D341Med (cell line): ENCODE data around the gene MMP3.
"Not testable (repeated sequence)": the region's sequence is repeated elsewhere in the genome, so short reads cannot be mapped to it uniquely, and the experiment has no call there.

Experiments used
- DNase-seq: peaks from one replicate; pipeline ENCODE4 v3.0.0; 2012; ENCODE audit warnings: low spot score

Gene MMP3

DNA sequence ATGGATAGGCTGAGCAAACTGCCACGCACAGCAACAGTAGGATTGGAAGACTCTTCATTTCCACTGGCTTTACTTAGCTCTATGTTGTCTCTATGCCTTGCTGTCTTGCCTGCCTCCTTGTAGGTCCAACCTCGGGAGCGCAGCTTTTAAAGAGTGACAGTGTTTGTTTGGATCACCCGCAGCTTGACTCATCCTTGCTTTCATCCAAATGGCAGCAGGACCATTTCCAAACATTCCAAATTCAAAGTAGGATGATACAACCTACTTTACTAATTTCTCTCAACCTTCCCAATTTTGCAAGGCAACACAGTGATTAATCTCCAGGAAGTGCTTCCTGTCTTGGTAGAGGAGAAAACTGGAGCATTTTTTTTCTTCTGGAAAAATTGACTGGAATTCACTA, at the start of gene MMP3:
Gene MMP3, minus strand, starts transcription at position 121 of the 400 bp plus-strand sequence. Its CDS starts 63 bp downstream, at position 58.
- no peak for DNase-seq

DNA sequence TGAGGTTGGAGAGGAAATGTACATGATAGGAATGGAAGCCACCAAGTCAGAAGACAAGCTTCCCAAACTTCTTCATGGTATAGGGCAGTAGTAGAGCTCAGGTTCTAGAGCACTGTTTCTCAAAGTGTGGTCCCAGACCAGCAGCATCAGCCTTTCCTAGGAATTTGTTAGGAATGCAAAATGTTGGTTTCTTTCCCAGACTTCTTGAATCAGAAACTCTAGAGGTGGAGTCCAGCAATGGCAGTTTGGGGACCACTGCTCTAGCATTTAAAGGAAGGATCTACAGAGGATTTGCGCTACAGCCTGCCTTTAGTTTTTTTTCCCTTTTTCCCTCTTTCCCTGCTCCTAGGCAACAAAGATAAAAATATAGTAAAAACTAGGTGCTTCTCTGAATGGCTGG, 48.3 kb upstream of the MMP3 start:
- no peak for DNase-seq

DNA sequence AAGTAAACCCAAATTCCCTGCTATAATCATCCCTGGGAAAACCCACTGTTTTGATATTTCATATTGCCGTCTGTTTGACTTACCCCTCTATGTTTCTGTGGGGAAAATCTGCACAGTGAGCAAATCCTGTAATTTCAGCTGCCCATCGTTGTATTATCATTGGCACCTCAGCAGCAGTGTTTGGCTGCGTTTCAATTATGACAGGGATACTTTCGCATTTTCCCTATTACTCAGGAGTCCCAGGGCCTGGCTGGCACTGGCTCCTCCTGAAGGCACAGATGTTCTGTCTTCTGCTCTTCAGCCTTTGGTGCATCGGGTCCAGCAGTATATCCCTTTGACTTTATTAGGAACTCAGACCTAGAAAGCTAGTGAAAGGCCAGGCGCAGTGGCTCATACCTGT, 43.6 kb upstream of the MMP3 start:
- no peak for DNase-seq

DNA sequence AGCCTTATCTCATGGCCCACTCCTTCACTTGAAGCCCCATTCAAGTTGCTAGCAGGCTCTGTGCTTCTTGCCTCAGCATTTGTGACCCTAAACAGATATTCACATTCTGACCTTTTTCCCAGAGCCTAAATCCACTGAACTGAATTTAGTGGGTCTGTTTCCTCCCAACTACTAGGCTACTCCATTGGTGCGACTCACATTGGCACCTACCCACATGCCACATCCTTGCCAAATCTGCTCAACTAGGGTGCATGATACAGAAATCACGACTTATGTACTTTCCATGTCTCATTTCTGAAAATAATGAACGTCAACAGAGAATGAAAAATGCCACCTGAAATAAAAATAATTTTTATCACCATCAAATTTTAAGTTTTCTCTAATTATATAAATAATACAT, 39.7 kb upstream of the MMP3 start:
- DNase-seq: no peak

DNA sequence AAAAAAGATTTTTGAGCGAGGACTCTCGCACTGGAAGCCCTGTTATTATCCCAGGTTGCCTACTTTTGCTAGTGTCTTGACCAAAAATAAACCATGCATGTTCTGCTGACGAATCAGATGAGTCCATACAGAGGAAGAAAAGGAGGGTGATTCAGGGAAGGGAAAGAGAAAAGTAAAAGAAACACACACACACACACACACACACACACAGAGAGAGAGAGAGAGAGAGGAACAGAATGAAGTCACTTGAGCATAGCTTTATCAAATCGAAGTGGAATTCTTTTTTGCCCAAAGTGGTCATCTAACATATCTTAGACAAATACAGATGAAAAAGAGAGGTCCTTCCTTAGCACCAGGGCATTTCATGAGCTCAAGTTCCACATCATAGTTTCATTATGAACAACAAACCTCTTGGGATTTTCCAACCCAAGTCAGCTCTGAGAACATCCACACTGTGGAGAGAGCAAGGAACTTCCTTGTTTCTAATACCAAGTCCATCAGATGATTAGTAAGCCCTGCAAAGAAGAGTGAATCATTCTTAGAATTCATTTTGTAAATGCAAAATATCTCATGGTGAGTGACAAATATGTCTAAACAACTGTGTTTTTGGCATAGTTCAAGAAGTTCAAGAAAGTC, 39.1 kb upstream of the MMP3 start:
- DNase-seq: no peak

DNA sequence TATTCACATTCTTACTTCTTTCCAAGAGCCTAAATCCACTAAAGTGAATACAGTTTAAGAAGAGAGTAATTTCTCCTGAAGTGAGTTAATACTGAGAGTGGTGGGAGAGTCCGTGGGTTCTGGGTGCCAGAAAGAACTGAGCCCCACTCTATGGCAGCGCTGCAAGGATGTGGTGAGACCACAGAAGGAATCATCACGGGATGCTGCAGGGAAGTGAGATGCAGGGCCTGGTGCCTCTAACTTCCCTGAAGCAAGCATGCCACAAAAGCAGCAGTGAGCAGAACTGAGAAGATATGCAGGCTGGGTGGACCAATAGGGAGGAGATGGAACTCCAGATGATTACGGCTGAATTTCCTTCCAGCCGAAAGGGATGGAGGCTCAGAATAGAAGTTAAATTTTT, 36.4 kb upstream of the MMP3 start:
- no peak for DNase-seq

DNA sequence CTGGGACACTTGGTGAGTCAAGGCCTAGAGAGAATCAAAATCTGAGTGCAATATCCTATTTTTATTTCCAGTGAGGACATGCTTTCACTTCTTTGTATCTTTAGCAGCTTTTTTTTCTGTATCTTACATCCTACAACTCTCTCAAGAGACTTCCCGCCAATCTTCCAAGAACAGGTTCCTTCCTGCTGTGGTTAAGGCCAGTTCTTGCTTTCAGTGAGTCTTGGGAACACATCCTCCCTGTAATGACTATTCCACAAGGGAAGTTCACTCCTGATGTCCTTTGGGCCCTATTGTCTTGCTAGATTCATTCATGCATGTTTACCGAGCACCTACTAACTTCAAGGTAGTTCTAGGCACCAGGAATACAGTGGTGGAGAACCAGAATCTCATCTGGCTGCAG, 35.2 kb upstream of the MMP3 start:
- no peak for DNase-seq

DNA sequence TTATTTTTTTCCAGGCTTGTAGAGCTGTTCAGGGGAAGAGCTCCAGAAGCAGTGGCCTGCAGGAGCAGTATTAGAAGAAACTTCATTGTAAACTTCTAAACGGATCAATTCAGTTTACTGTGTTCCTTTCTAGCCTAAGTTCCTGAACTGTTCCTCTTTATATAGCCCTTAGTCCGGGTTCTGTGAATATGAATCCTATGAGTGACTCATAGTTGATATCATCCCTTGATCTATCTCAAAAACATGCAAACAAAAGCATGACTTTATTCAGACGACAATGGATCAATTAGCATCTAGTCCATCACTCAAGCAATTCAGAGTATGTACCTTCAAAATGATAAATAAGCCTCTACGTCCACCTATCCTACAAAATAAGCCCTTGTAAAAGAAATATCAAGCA, 31.4 kb upstream of the MMP3 start, which contains the start of gene MMP12:
Gene MMP12, minus strand, starts transcription at position 131 of the 400 bp plus-strand sequence. Its CDS starts 45 bp downstream, at position 86.
- DNase-seq: no peak

DNA sequence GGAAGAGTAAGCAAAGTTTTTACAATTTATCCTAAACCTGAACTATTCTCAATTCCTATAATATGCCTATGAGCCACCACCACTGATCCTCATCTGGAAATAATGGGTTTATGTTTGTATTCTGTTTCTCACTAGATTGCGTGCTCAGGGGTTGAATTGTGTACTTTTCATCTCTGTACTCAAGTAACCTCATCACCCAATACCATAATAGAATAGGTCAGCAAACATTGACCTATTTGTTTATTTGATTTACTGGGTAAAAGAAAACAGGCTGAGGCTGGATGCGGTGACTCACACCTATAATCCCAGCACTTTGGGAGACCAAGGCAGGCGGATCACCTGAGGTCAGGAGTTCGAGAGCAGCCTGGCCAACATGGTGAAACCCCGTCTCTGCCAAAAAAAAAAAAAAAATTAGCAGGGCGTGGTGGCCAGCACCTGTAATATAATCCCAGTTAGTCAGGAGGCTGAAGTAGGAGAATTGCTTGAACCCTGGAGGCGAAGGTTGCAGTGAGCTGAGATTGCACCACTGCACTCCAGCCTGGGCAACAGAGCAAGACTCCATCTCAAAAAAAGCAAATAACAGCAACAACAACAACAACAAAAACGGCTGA, 26.1 kb upstream of the MMP3 start:
- not testable (repeated sequence) for DNase-seq

DNA sequence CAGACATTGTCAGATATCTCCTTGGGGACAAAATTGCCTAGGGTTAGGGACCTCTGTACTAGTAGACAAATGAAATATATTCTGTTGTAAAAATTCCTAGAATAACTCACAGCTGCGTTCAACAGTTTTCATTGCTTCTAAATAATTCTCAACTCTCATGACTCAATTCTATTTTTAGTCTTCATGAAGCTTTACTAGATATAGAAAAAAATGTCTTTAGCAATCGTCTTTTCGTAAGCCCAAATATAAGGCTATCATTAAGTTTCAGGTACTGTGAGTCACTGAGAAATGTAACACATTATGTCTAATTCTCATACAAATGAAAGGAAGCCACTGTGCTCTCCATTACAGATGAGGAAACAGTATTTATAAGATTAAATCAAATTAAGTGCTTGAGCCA, 24.9 kb upstream of the MMP3 start:
- no peak for DNase-seq

DNA sequence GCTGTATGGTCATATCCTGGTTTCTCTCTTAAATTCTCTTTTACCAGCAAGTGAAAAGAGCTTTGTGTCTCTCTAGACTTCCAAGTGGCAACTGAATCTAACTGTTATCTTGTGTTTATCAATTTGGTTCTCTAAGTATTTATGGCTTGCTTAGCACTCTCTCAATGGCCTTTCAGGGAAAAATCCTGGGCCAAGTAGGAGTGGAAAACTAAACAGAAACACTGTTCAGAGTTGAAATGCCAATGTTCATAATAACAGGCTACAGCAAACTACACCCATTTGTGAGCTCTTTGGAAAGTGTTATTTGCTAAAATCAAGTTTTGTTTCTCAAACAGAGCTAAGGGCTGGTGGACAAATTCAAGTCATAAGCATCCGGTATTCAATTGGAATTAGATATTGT, 21.3 kb upstream of the MMP3 start:
- DNase-seq: no peak

DNA sequence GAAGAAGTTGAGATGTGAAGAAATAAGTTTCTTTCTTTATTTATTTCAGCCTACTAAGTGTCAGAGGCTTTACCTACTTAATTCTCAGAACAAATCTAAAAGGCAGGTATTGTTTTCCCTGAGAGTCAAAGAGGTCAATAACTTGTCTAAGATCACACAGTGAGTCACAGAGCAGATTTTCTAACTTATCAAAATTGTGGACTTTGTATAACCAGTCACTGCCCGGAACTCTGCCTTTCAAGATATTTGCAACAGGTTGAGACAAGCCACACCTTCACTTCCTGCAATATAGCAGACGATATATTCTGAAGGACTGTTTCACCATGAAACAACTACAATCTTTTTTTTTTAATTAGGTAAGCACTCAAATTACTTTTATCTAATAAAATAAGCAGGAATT, 10.5 kb upstream of the MMP3 start:
- no peak for DNase-seq

DNA sequence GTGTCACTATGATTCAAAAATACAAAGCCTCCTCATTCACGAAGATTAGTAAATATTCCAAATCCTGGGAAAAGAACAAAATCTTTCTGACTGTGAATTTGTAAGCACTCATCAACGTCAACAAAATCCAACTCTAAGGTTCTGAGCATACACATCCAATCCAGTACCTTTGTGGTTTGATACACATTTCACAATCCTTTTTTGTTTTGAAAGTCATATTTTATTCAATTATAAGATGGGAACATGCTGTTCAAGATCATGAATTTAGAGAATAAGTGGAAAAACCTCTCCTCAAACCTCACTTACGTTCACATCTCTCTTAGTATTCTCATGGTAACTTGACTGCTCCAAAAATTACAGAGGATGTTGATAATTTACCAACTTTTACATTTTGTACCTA, 9.6 kb upstream of the MMP3 start:
- no peak for DNase-seq

DNA sequence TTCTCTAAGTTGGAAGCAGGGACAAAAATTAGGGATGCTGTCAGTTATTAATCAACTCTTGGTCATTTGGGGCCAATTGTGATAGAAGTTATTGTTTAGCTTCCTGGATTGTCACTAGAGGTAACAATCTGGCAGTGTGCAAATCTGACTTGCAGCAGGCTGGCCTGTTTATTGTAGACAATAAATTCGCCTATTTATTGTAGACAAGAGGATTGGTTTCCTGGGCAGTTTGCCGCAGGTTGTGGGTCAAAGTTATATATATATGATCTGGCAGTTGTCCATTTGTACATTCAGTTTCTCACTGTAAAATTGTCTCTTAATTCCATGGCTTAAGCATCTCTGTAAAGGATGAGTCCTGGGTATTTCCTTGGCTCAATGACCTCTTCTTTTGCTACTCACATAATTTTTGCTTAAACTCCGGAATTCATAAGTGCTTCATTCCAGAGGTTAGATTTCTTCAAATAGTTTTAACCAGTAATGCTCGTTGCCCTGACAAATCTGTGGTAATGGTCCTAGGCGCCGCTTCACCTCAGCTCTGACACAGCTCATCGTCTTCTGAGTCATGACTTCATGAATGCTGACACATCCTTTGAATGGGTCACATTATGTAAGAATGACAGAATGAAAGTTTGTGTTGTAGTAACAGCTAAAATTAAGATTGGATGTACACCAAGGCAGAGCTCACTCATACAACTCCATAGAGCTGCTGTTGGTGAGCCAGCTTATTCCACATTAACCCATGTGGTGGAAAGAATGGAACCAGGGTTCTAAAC, 7.8 kb upstream of the MMP3 start:
- DNase-seq: no peak

DNA sequence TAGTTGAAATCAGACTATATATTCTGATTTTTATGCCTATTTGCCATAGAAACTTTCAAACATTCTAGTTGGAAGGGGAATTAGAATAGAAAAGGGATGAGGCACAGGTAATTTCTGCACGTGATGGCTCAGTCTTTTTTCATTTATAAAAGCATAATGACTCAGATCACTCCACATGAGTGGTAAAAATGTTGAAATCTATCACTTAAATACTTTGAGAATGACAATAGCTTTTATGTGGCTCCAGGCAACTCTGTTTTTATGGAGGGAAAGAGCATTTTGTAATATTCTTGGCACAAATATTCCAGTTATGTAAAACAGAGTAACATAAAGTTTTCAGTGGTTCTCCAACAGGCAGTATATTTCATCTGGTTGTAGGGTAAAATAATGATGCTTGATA, 5.9 kb upstream of the MMP3 start:
- DNase-seq: no peak

DNA sequence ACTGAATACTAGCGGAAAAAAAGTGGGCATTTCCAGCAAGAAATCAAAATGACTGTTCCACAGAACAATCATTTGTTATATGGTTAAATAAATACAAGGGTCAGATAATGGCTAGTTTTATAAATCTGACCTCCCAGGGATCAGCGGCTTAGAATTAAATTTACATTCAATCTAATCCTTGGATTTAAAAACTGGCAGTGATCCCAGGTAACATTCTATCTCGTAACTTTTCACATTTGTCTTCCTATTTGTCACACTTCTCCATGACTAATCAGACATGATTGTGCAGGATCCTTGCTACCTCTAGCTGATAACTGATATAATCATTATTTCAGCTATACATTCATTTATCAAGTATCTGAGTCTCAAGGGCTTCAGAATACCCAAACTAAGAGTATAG, 2.9 kb upstream of the MMP3 start:
- DNase-seq: no peak

DNA sequence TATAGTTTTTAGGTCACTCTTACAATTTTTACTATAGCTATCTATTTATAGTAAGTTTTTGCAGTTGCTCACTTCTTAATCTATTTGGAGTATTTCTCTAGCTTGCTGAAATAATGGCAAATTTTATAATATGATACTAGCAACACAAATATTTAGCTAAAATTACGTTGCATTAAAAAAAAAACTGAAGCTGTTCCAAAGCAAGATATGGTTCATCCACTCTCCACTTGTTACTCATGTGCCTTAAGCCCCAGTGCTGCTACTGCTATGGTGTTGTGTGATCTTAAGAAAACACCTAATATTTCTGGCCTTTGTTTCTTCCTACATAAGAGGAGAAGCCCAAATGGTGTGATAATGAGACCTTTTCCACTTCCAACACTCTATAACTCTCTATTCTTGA, 479 bp downstream of the MMP3 start:
- DNase-seq: no peak

DNA sequence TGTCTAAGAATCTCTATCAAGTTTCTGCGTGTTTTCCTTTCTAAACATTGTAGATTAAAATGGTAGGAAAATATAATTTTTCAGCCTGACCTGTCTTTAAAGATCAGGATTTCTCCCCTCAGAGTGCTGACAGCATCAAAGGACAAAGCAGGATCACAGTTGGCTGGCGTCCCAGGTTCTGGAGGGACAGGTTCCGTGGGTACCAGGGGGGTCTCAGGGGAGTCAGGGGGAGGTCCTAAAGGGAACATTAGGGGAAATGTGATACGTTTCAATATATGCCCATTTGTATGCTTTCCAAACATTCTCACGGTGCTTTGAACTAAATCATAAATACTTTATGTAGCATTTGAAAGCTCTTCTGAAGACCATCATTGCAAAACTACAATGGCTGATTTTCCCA, 3.4 kb downstream of the MMP3 start:
- DNase-seq: no peak

DNA sequence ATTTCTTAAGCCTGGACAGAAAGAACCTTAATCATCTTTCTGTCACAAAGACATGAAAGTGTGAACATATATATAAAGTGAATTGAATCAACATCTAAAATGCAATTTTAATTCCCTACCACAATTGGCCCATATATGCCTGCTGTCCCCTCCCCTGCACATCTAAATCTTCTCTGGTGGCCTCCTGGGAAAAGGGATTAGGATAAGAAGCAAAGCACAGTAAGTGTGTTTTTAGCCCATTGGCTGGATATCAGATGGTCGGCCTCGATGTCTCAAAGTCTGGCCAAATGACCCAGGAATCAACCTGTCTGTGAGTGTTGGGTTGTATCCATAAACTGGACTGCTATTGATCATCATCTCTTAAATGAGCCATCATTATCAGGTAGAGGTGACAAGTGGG, 5.8 kb downstream of the MMP3 start:
- peak; percentile 55 for DNase-seq

DNA sequence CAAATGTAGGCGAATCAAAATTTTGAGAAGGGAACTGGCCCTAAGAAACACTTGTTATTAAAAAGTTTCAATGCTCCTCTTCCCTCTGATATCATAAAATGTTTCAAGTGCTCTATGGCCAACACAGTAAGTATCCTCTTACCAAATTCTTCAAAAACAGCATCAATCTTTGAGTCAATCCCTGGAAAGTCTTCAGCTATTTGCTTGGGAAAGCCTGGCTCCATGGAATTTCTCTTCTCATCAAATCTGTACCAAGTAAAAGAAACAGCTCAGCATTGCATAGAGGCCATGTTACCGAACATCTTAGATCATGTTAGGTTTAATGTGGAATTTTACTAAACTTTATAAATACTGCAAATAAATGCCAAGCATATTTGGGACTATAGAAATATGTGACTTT, 6.3 kb downstream of the MMP3 start:
- no peak for DNase-seq

DNA sequence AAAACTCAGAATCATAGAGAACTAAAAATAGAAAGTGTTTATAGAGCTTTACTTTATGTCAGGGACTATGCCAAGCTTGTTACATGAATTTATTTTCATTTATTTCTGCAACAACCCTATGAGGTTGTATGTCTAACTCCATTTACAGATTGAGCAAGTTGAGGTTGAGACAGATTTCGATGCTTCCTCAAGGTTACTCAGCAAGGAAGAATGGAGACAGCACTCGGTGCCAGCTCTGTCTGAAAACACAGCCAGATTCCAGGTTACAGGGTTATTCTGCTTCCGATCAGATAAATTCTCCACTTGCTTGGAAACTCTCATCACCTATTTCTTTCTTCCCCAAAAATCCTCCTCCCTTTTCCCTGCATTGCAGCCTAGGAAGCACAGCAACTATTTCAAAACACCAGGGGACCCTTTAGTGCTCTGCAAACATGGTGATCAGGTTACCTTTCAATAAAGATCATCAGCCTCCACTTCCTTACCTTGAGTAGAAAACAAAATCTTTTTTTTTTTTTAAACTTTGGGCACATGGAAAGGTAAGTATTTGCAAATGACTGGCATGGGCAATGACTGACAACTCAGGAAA, 7.0 kb downstream of the MMP3 start:
- DNase-seq: no peak

DNA sequence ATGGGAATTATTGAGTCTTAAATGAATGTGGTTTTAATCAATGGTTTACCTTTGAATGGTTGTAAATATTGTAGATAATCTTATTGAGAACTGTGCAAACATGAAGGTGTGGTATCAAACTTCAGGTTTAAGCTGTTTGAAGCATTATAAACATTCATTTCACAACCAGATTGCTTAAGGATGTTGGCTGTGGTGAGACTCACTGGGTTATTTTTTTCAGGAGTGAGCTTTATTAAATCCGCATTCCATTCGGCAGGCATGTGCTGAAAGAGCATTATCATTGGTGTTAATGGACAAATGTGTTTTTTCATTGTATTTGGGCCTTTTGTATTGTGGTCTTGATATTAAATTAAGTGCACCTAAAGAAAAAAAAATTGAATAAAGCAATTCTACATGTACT, 9.7 kb downstream of the MMP3 start:
- no peak for DNase-seq

DNA sequence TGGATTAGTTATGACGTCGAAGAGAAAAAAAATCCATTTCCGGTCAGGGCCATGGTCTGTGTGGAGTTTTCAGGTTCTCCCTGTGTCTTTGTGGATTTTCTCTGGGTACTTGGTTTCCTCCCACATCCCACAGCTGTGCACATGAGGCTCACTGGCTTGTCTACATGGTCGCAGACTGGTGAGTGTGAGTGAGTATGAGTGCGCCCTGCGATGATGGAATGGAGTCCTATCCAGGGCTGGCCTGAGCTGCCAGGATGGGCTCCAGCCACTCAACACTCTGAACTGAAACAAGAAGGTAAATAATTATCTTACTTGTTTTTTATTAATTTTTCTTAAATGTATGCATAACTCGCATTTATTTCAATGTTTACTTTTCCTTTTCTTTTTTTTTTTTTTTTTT, 10.8 kb downstream of the MMP3 start:
- no peak for DNase-seq
